ENCODE data around the gene TMX2. TPM values are rescaled to one million over a fixed set of nuclear protein-coding genes. Genes with fewer than 3 reads are reported as not detected.

Gene TMX2, protein sequence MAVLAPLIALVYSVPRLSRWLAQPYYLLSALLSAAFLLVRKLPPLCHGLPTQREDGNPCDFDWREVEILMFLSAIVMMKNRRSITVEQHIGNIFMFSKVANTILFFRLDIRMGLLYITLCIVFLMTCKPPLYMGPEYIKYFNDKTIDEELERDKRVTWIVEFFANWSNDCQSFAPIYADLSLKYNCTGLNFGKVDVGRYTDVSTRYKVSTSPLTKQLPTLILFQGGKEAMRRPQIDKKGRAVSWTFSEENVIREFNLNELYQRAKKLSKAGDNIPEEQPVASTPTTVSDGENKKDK
- 130 and 134 TPM in 2 replicates for total RNA-seq (2014; rRNA removed; shearing (Covaris generic))

DNA sequence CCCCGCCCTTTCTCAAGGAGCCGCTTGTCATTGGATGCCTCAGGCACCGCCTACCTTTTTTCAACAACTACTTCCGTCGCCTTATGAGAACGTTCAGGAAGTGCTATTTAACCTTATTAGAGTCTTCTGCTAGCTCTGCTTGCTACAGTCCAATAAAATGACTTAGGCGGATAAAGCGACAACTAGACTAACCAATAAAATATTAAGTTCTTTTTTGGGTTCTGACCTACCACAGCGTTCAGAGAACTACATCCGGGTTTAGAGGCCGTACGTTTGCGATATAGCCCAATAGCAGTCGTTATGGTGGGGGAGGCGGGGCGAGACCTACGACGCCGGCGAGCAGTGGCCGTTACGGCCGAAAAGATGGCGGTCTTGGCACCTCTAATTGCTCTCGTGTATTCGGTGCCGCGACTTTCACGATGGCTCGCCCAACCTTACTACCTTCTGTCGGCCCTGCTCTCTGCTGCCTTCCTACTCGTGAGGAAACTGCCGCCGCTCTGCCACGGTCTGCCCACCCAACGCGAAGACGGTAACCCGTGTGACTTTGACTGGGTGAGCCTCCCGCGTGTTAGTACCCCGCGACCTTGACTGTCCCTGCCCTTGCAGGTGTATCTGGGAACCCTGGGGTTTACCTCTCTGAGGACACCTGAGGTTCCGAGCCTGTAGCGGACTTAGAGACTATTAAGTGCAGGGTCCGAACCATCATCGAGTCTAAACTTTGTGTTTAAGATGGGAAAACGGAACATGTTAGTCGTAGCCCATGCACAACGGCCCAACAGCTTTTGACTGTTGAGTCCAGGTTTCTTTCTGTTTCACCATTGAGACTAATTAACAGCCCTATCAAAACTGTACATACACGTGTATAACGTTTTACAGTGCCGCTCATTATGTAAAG, at the start of gene TMX2:
Gene TMX2 (plus strand): TSS at position 338 of the 895 bp plus-strand sequence. CDS start 26 bp downstream, at position 364.

DNA sequence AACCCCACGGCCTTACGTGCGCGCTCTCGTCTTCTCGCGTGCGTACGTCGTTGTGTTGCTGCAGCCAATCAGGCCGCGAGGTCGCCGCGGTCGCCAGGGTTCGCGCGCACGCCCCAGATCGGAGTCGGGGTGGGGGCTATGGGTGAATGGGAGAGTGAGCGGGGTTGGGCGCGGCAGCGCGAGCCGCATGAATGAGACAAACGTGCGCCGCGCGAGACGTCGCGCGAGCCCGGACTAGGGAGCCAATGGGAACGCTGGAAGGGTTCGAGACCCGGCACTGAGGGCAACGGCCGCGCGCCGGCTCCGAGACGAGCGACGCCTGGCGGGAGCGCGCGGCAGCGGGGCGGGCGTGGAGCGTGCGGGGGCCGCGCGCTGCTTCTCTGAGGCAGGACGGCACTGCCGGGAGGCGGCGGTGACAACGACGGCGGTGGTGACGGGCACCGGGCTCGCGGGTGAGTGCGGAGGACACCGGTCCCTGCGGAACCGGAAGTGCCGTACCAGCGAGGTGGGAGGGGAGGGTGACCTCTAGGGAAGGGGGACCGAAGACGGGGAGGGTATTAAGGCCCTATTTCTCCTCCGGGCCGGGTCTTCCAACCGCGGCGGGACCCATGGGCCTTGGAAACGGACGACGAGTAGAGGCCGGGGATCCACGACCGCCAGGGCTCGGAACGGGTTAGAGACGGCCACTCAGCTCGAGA, 44.5 kb upstream of the TMX2 start, which contains the start of gene ZDHHC5:
Gene ZDHHC5 (plus strand): TSS at position 379 of the 698 bp plus-strand sequence. CDS start 4,977 bp downstream, outside the sequence.

DNA sequence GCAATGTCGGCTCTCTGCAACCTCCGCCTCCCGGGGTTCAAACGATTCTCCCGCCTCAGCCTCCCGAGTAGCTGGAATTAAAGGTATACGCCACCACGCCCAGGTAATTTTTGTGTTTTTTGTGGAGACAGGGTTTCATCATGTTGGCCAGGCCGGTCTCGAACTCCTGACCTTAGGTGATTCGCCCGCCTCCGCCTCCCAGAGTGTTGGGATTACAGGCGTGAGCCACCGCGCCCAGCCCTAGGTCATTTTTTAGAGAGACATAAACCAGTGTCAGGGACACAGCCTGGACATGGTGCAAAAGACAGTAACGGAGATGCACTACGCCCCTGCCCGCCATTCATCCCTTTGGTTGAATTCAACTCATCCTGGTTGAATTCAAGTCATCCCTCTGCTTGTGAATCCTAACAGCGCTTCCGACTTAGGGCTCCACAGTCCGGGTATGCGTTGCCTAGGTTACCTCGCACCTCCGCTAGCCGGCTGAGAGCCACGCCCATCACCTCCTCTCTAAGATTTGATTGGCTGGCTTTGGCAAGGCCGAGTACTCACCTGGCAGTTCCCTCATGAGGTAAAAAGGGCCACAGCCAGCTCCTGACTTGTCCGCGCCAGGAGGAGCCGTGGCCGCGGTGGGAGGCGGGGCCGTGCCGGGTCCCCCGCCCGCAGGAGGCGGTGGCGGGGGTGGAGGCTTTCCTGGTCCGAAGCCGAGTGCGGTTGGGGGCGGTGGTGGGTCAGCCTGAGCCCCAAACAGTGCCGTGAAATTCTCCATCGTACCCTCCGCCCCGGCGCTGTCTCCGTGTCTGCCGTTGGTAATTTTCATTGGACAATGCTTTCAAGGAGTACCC, 758 bp upstream of the TMX2 start, which contains the start of gene MED19:
Gene MED19 (minus strand): TSS at position 802 of the 842 bp plus-strand sequence. CDS start 36 bp downstream, at position 766.

DNA sequence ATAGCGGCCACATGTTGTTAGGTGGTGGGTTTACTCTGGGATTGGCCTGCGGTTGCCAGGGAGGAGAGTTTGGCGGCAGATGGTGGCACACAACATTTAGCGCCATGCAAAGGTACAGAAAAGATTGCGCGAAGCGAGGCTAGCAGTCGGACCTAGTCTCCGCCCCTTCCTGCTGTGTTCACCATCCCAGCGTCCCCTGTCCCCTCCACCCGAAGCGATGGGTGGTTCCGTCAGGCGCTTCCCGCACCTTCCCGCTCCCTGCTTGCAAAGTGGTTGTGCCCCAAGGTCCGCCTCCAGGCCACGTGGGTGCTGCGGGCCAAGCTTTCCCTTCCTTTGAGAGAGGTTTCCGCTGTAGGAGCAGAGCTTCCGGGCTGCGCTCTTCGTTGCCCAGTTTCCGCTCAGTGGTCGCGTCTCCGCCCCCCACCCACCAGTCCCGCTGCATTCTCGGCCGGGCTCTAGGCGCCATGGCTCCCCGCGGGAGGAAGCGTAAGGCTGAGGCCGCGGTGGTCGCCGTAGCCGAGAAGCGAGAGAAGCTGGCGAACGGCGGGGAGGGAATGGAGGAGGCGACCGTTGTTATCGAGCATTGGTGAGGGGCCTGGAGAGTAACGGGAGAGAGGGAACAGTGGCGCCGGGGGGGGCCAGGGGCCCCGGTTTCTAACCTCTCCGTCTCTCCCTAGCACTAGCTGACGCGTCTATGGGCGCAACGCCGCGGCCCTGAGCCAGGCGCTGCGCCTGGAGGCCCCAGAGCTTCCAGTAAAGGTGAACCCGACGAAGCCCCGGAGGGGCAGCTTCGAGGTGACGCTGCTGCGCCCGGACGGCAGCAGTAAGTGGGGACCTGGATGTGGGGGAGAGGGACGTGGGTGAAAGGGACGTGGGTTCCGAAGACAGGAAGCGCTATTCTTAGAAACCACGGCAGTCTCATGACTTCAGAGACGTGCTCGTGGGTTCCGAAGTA, 29.0 kb downstream of the TMX2 start, which contains the start of gene SELENOH:
Gene SELENOH (plus strand): TSS at position 360 of the 955 bp plus-strand sequence. CDS start 105 bp downstream, at position 465.

DNA sequence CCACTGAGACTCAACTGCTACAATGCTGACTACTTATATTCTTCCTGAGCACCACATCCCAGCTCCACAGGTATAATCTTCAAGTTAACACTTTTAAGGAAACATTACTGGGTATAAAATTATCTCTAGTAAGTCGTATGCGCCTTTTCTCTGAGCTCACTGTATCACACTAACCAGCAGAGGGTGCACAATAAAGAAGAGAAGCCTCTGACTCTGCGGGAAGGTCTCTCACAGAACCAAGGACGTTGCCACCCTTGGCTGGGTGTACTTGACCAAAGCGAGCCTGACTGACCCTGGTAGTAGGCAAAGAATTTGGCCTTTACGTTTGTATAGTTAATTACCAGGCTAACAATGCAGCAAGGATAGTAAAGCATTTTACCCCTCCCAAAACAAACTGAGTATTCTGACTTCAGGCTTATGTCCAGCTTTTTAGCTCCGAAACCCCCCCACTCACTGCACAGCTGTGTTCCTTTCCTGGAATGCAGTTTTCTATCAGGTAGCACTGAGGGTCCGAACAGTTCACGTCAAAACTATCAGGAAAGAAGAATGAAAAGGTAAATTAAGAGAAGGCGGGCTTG, 39.4 kb downstream of the TMX2 start, which contains the start of gene BTBD18:
Gene BTBD18 (minus strand): TSS at position 144 of the 578 bp plus-strand sequence. CDS start 631 bp downstream, outside the sequence.

DNA sequence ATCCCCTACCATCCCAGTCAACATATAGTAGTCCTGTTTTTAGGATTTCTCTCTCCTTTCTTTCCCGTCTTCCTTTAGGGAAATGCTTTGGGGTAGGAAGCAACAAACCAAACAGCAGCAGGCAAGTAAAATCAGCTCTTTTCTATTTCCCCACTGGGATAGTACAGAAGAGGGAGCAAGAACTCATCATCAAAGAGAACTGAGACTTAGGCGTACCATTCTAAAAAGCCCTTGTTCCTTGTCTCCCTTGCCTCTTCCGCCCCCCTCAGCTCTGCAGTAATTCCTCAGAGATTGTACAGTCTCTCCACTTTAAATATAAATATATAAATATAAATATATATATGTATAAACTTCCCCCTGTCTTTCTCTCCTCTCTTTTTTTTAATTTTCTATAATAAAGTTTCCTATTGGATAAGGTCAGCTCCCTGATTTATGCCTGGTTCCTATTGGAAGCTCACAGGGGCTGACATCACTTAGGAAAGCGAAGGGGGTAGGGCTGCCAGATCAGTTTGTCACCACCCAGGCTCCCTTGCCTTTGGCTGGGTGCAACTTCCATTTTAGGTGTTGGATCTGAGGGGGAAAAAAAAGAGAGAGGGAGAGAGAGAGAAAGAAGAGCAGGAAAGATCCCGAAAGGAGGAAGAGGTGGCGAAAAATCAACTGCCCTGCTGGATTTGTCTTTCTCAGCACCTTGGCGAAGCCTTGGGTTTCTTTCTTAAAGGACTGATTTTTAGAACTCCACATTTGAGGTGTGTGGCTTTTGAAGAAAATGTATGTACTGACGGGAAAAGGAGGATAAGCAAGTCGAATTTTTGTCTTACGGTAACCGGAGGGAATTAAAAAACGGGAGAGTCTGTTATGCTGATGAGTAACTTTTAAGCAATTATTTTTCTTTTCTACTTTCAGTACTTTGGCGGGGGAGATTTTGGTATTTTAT, 49.2 kb downstream of the TMX2 start, which contains the start of gene CTNND1:
Gene CTNND1 (plus strand): TSS at position 502 of the 934 bp plus-strand sequence. CDS start 29,677 bp downstream, outside the sequence.

Small RNAs within 50 kb of the gene (small RNA-seq; reads per million reads assigned to genes)
- not detected for gene TMX2-CTNND1

Other genes with a start within 250 kb of the TMX2 start
- gene SLC43A1, start 196.9 kb upstream of the TMX2 start, total RNA-seq (2014; rRNA removed; shearing (Covaris generic)): 15.6 and 17.5 TPM in 2 replicates
- gene TIMM10, start 181.8 kb upstream of the TMX2 start, total RNA-seq (2014; rRNA removed; shearing (Covaris generic)): 144 and 159 TPM in 2 replicates
- not detected in 2 replicates for gene SMTNL1, start 175.0 kb upstream of the TMX2 start, total RNA-seq (2014; rRNA removed; shearing (Covaris generic))
- gene UBE2L6, start 144.9 kb upstream of the TMX2 start, total RNA-seq (2014; rRNA removed; shearing (Covaris generic)): 48.8 and 52.1 TPM in 2 replicates
- 0.42 TPM in 1 of 2 replicates, not detected in the other for gene SERPING1, start 114.9 kb upstream of the TMX2 start, total RNA-seq (2014; rRNA removed; shearing (Covaris generic))
- 2.0 and 2.4 TPM in 2 replicates for gene YPEL4, start 62.7 kb upstream of the TMX2 start, total RNA-seq (2014; rRNA removed; shearing (Covaris generic))
- gene CLP1, start 54.8 kb upstream of the TMX2 start, total RNA-seq (2014; rRNA removed; shearing (Covaris generic)): 21.2 and 23.4 TPM in 2 replicates
- 34.0 and 44.5 TPM in 2 replicates for gene ZDHHC5, start 44.5 kb upstream of the TMX2 start, total RNA-seq (2014; rRNA removed; shearing (Covaris generic))
- gene MED19, start 378 bp upstream of the TMX2 start, total RNA-seq (2014; rRNA removed; shearing (Covaris generic)): 28.5 and 33.3 TPM in 2 replicates
- 363 and 391 TPM in 2 replicates for gene SELENOH, start 28.9 kb downstream of the TMX2 start, total RNA-seq (2014; rRNA removed; shearing (Covaris generic))
- 0.04 and 0.13 TPM in 2 replicates for gene BTBD18, start 39.2 kb downstream of the TMX2 start, total RNA-seq (2014; rRNA removed; shearing (Covaris generic))
- gene CTNND1, start 49.2 kb downstream of the TMX2 start, total RNA-seq (2014; rRNA removed; shearing (Covaris generic)): 98.3 and 102 TPM in 2 replicates

All from A375 (cell line).